ENCODE results near the gene LRP1-AS. TPM values are rescaled to one million over a fixed set of nuclear protein-coding genes. Genes with fewer than 3 reads are reported as not detected.

Gene LRP1-AS
- total RNA-seq, 1 experiment from 2014 or later: not detected

DNA sequence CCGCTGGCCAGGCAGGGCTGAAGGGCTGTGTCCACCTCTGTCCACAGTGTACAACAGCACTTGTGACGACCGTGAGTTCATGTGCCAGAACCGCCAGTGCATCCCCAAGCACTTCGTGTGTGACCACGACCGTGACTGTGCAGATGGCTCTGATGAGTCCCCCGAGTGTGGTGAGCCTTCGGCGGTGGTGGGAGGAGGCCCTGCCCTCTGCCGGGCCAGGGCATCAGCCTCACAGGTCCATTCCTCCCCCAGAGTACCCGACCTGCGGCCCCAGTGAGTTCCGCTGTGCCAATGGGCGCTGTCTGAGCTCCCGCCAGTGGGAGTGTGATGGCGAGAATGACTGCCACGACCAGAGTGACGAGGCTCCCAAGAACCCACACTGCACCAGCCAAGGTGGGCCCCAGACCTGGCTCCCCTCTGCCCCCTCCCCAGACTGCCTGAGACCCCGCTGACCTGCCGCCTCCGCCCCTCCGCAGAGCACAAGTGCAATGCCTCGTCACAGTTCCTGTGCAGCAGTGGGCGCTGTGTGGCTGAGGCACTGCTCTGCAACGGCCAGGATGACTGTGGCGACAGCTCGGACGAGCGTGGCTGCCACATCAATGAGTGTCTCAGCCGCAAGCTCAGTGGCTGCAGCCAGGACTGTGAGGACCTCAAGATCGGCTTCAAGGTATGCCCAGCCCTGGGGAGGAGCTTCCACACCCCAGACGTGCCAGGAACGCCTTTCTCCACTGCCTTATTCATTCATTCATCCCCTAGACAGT is 48.4 kb upstream of the LRP1-AS start:
- DNase-seq (ENCODE audit: low spot score) (no peak), ATAC-seq (no peak)
- Mint-ChIP-seq H3K27ac (no peak overlapping the region), H3K4me3 (no peak overlapping the region), H3K4me1 (no peaks in the 10 kb centered on the region), H3K27me3 (ENCODE audit: low read depth) (no peaks in the 10 kb centered on the region), H3K36me3 (peaks cover 68% of the 10 kb centered on the region), H3K9me3 (peaks cover 5% of the 10 kb centered on the region; the same call in 1 of the 2 replicates)
- TF ChIP-seq E2F4 (CRISPR knock-in tag; IDR thresholded peaks at IDR 0.05; ENCODE audit: borderline replicate concordance, low read depth) (no peak), ZNF532 (CRISPR knock-in tag; IDR thresholded peaks at IDR 0.05; ENCODE audit: borderline replicate concordance) (no peak), FOXP1 (CRISPR knock-in tag; IDR thresholded peaks at IDR 0.05; ENCODE audit: borderline replicate concordance) (no peak), NFE2L1 (CRISPR knock-in tag; IDR thresholded peaks at IDR 0.05) (no peak), PRRX2 (CRISPR knock-in tag; IDR thresholded peaks at IDR 0.05) (no peak), NR3C1 (CRISPR knock-in tag; conservative IDR thresholded peaks at IDR 0.05; ENCODE audit: low read depth) (no peak), IRF2 (CRISPR knock-in tag; IDR thresholded peaks at IDR 0.05; ENCODE audit: borderline replicate concordance, low read depth) (no peak)
- TF ChIP-seq, protein P1, sequence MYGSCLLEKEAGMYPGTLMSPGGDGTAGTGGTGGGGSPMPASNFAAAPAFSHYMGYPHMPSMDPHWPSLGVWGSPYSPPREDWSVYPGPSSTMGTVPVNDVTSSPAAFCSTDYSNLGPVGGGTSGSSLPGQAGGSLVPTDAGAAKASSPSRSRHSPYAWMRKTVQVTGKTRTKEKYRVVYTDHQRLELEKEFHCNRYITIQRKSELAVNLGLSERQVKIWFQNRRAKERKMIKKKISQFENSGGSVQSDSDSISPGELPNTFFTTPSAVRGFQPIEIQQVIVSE (CRISPR knock-in tag; IDR thresholded peaks at IDR 0.05; ENCODE audit: borderline replicate concordance): no peak
- TF ChIP-seq, protein P2, sequence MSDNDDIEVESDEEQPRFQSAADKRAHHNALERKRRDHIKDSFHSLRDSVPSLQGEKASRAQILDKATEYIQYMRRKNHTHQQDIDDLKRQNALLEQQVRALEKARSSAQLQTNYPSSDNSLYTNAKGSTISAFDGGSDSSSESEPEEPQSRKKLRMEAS (CRISPR knock-in tag; IDR thresholded peaks at IDR 0.05): no peak
- TF ChIP-seq, protein P3, sequence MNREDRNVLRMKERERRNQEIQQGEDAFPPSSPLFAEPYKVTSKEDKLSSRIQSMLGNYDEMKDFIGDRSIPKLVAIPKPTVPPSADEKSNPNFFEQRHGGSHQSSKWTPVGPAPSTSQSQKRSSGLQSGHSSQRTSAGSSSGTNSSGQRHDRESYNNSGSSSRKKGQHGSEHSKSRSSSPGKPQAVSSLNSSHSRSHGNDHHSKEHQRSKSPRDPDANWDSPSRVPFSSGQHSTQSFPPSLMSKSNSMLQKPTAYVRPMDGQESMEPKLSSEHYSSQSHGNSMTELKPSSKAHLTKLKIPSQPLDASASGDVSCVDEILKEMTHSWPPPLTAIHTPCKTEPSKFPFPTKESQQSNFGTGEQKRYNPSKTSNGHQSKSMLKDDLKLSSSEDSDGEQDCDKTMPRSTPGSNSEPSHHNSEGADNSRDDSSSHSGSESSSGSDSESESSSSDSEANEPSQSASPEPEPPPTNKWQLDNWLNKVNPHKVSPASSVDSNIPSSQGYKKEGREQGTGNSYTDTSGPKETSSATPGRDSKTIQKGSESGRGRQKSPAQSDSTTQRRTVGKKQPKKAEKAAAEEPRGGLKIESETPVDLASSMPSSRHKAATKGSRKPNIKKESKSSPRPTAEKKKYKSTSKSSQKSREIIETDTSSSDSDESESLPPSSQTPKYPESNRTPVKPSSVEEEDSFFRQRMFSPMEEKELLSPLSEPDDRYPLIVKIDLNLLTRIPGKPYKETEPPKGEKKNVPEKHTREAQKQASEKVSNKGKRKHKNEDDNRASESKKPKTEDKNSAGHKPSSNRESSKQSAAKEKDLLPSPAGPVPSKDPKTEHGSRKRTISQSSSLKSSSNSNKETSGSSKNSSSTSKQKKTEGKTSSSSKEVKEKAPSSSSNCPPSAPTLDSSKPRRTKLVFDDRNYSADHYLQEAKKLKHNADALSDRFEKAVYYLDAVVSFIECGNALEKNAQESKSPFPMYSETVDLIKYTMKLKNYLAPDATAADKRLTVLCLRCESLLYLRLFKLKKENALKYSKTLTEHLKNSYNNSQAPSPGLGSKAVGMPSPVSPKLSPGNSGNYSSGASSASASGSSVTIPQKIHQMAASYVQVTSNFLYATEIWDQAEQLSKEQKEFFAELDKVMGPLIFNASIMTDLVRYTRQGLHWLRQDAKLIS (CRISPR knock-in tag; IDR thresholded peaks at IDR 0.05; ENCODE audit: borderline replicate concordance): no peak
- TF ChIP-seq, protein P4, sequence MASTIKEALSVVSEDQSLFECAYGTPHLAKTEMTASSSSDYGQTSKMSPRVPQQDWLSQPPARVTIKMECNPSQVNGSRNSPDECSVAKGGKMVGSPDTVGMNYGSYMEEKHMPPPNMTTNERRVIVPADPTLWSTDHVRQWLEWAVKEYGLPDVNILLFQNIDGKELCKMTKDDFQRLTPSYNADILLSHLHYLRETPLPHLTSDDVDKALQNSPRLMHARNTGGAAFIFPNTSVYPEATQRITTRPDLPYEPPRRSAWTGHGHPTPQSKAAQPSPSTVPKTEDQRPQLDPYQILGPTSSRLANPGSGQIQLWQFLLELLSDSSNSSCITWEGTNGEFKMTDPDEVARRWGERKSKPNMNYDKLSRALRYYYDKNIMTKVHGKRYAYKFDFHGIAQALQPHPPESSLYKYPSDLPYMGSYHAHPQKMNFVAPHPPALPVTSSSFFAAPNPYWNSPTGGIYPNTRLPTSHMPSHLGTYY (CRISPR knock-in tag; IDR thresholded peaks at IDR 0.05): no peak
- TF ChIP-seq, protein P5, sequence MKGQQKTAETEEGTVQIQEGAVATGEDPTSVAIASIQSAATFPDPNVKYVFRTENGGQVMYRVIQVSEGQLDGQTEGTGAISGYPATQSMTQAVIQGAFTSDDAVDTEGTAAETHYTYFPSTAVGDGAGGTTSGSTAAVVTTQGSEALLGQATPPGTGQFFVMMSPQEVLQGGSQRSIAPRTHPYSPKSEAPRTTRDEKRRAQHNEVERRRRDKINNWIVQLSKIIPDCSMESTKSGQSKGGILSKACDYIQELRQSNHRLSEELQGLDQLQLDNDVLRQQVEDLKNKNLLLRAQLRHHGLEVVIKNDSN (CRISPR knock-in tag; IDR thresholded peaks at IDR 0.05): no peak
- ChIA-PET POLR2A (no interaction called here), CTCF (interaction anchor here (1.0 to 2.5 kb wide), 2 partner anchors 20 to 47 kb away, joined by 6 to 9 read pairs; no protein-coding TSS in a partner anchor)

Measured in WTC11 (cell line).